Activated T-cell treated with anti-CD3 and anti-CD28 coated beads, Interleukin-2, amount 50 U/mL, for 48 hours (primary cell): ENCODE measurements around the gene PTPRK.
"Not testable (repeated sequence)": the region's sequence is repeated elsewhere in the genome, so short reads cannot be mapped to it uniquely, and the experiment has no call there.

Experiments used
- DNase-seq, 2 experiments: peaks; one replicate each; pipeline ENCODE4 v3.0.0-alpha.2; 2020

PTPRK gene

DNA sequence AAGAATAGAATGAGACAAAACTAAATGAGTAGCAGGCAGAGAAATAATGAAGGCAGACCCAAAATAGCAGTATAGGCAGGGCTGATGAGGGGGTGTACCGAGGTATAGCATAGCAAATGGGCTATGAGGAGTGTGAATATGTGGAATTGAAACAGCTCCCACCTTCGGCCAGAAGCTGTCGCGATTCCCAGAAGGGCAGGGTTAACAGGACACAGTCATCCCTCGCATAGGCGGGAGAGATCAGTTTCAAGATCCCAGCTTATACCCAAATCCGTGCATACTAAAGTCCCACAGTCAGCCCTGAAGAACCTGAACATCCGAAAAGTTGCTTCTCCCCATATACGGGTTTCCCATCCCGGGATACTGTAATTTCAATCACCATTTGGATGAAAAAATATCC lies 82.7 kb downstream of the PTPRK start:
- DNase-seq = no peak

GRCh38 chr6:128434752-128435151 lies 85.6 kb downstream of the PTPRK start:
- not testable (repeated sequence) for DNase-seq

DNA sequence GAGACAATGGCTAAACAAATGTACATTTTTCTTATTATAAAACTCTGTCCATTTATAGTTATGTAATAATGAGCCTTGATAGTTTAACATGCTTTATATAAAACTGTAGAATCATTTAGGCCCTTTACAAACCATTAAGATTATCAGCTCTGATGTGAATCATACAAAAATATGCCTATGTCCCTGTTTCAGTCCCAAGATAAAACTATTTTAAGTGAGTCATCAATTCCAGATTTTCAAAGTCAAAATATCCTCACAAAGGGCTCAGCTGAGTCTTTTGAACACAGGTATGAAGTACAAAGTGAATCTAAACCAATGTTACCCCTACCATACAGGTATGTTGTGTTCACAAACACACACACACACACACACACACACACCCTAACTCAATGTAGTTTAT lies 88.0 kb downstream of the PTPRK start:
- no peak for DNase-seq

- DNase-seq = no peak
These were observed 93.3 kb downstream of the PTPRK start for GRCh38 chr6:128427139-128427538.

DNA sequence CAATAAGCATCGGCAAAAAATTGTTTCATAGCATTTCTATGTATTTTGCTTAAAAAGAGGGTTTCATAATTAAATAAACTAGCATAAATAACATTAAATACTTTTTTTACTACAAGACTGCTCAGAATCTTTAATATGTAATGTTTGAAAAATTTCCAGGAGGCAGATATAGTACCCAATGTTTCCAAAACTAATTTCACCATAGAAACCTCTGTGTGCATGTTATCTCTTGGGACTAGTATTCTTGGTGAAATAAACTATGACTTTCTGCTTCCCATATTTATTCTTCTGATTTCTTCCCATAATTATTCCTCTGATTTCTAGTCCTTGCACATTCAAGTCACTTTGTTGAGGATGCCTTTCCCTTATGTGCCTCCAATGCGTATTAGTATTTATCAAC lies 94.5 kb downstream of the PTPRK start:
- no peak for DNase-seq

DNA sequence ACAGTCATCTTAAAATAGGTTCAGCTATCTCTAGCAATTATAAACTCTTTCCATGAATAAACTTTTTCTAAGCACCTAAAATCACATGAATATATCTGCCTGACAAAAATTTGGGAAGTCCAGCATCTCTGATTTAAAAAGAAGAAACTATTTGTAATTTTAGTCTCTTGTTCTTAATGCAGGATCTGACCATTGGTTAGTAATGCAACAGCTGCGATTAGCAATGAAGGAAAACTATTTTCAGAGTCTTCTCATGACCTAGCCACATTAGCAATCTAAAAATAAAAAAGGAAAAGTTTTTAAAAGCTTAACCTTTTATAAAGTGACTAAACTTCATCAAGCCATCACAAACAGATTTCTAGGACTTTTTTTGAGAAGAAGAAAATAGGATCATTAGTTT lies 97.5 kb downstream of the PTPRK start:
- DNase-seq = no peak

DNA sequence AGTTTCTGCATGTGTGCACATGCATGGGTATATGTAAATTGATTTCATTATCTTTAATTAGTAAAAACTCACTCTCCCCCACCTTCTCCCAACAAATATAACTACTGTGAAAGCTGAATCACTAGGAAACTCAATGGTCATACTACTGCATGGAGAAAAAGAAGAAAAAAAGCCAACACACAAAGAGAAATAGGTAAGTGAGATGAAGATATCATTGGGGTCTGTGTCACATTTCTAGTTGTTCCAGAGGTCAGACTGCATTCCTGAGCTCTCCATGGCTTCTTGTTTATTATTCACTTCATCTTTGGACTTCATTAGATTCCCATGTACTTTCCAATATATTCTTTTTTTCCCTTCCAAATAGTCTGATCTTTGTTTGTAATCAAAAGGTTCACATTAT lies 98.2 kb downstream of the PTPRK start:
- DNase-seq = no peak

- DNase-seq = no peak
These were observed 98.6 kb downstream of the PTPRK start for GRCh38 chr6:128421788-128422187.

DNA sequence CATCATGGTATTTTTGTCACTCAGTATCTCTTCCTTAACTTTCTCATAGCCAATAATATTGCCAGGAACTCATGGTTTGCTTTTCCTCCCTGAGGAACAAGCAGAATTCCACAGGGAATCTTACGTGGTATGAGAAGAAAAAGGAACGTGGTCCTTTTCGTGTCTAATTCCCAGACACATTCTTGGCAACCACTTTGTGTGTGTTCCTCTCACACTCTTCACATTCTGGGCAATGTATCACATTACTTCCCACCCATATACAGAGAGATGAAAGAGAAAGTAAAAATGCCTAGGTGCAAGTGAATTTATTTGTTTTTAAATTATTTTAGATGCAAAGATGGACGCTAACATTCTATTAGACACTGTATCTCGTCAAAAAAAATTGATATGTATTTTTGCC lies 102.7 kb downstream of the PTPRK start:
- no peak for DNase-seq

DNA sequence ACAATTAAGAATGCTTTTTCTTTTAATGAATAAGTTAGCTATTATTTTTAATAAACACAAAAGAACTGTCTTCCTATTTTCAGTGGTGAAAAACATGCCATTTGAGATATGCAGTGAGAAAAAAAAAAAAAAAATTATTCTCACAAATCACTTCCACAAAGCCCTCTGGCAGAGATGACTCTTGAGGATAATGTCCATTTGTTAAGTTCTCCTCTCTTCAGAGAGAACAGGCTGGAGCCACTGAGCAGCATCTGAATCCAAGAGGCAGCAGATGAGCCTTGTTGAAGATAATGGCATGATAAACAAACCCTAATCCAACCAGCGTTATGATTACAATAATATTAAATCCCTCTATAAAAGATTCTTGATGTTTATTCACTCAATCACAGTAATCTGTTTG lies 105.0 kb downstream of the PTPRK start:
- no peak for DNase-seq

DNA sequence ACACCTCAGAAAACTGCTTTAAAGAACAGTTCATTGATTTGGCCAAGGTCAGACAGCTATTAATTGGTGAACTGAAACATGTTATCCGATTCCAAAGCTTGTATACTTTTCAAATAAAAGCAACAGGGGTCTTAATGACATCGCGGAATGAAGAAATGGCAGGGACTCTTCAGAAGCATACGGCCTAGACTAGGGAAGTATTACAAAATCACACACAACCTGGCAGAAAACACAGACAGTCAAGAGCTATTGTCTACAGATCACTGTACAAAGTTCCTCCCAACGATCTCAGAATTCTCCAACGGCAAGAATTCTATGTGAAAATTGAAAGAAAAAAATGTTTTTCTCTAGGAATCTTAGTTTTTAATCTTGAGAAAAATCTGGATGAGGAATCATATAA lies 105.5 kb downstream of the PTPRK start:
- DNase-seq = no peak

- no peak for DNase-seq
These were observed 107.1 kb downstream of the PTPRK start for GRCh38 chr6:128413291-128413690.

GRCh38 chr6:128412680-128413079 lies 107.7 kb downstream of the PTPRK start:
- DNase-seq = no peak

- no peak for DNase-seq
These were observed 109.8 kb downstream of the PTPRK start for GRCh38 chr6:128410584-128410983.

DNA sequence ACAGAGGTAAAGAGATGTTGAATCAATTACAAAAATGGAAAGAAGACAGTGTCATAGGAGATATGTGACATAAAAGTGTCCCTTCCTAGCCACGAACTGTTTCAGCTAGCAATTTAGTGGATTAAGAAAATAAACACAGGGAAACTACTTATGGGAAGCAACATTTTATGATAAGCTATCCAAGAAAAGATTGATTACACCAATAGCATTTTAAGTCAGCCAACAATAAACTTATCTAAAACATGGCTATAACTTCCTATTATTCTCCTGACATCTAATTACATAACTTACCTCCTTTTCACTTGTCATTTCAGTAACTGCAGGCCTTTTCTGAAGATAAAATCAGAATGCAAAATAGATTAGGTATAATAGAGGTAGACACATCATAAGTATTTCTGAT lies 111.4 kb downstream of the PTPRK start:
- DNase-seq = no peak

GRCh38 chr6:128406453-128406852 lies 113.9 kb downstream of the PTPRK start:
- no peak for DNase-seq

DNA sequence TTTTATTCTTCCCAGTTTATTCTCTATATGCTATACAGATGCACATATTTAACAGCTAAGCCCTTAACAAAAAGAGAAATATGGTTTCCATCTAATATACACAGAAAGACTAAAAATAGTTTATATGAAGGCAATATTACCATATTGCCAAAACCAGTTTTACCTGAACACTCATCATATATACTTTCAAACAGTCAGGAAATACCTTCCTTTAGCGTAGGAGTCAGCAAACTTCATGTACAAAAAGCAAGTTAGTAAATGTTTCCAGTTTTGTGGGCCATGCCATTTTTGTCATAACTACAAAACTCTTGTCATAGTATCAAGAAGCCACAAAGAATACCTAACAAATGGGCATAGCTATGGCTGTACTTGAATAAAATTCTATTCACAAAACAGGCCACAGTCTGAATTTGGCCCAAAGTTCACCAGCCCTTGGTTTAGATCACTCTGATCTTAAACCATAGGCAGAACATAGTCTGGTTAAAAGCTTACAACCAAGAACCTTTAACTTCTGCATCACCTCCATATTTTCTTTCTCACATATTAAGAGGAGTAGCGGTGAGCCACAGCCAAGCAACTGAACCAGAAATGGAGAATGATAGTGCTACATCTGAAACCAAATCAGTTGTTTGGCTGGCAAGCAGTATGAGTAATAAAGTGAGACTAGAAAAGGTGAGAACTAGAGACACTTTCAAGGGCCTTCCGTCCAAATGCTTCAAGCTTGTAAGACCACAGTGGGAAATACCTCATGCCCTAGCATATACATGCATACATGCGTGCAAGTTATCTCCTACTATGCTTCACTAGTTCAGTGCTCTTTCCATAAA lies 116.6 kb downstream of the PTPRK start:
- DNase-seq = no peak

DNA sequence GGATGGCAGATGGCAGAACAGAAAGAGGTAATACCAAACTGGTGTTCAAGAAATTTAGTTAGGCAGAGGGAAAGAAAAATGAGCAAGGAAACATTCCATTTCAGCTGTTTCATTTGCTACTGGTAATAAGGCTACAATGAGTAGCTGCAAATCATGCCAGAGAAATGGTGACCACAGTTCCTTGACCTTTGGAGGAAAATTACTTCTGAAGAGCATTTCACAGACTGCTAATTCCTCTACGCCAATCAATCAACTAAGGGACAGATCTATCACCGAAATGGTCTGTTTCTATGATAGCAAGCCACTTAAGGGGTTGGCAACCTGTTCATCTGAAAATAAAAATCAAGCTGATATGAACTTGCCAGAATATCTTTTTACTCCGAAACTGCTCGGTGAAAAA lies 119.5 kb downstream of the PTPRK start:
- no peak for DNase-seq

DNA sequence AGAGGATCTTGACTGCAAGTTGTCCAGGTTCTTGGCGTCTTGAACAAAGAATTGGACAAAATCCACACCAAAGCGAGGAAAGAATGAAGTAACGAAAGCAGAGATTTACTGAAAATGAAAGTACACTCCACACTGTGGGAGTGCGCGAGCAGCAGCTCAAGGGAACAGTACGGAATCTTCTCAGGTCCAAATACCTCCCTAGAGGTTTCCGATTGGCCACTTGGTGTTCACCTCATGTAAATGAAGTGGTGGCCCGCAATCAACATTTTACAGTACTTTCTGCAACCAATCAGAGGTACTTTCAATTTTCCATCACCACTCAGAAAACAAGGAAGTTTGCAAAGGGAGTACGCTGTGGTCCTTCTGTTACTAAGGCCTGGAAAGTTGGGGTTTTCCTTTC lies 122.4 kb downstream of the PTPRK start:
- no peak for DNase-seq

GRCh38 chr6:128395596-128395995 lies 124.8 kb downstream of the PTPRK start:
- DNase-seq = no peak

DNA sequence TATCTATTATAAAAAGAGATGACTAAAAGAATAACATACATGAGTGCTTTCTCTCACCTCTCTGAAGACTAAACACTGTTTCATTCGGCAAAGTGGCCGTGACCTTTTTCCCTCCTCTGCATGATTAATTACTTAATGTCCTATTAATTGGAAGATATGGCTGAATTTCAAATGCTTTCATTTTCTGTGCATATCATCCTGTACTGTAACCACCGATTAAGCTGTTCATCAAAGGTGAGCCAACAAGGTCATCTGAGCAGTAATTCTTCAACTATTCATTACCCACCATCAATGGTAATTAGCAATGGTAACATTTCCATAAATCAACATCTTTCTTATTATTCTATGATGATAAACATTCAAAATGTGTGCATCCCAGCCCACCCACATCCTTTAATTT lies 125.2 kb downstream of the PTPRK start:
- no peak for DNase-seq

GRCh38 chr6:128394167-128394566 lies 126.2 kb downstream of the PTPRK start:
- DNase-seq = no peak

GRCh38 chr6:128389820-128390534 lies 130.4 kb downstream of the PTPRK start:
- no peak for DNase-seq

- no peak for DNase-seq
These were observed 132.0 kb downstream of the PTPRK start for GRCh38 chr6:128388380-128388779.

DNA sequence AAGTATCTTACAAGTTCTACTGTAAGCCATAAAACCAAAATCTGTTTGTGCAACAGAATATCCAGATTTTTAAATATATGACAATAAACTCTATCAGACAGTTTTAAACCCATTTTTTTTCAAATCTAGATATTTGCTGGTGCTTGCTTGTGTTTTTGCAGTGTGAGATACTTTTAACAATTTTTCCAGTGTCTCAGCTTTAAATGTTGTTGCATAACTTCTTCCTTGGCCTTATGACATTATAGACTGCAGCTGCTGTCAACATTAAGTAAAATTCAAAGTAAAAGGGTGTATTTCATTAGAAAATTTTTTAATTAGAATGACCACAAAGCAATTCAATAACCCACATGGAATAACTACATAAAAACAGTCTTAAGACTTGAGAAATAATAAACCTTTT lies 139.5 kb downstream of the PTPRK start:
- no peak for DNase-seq
